Measurements from ENCODE around the gene STXBP6.

Gene STXBP6

DNA sequence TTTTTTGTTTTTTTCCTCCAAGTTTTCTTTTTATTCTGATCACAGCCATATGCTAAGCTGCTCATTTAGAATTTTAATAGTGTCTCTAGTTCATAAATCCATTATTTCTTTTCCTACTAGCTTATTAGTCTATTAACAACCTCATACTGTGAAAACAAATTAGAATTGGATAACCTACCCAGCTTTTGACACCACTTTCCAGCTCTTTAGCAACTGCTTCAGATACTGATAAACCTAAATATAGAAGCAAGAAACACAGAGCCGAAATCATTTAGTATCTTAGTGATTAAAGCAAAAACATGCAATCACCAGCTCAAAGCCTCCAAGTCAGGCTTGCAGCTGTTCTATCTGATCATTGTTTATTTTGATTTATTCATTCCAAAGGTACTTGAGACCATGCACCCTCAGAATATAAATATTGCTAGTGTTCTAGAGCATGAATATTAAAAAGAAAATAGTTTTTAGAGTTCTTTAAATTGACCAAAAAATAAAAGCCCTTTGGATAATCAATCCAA lies 121.5 kb downstream of the STXBP6 start:
- TF ChIP-seq, protein P1, sequence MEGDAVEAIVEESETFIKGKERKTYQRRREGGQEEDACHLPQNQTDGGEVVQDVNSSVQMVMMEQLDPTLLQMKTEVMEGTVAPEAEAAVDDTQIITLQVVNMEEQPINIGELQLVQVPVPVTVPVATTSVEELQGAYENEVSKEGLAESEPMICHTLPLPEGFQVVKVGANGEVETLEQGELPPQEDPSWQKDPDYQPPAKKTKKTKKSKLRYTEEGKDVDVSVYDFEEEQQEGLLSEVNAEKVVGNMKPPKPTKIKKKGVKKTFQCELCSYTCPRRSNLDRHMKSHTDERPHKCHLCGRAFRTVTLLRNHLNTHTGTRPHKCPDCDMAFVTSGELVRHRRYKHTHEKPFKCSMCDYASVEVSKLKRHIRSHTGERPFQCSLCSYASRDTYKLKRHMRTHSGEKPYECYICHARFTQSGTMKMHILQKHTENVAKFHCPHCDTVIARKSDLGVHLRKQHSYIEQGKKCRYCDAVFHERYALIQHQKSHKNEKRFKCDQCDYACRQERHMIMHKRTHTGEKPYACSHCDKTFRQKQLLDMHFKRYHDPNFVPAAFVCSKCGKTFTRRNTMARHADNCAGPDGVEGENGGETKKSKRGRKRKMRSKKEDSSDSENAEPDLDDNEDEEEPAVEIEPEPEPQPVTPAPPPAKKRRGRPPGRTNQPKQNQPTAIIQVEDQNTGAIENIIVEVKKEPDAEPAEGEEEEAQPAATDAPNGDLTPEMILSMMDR (IDR thresholded peaks at IDR 0.05; ENCODE audit: low read depth, low read length, missing control alignments), result no peak
- Histone ChIP-seq H3K27me3 (replicated peaks) (no peaks in the 10 kb centered on the region), H3K4me3 (ENCODE audit: low read depth, low read length) (no peak overlapping the region), H3K36me3 (replicated peaks) (no peaks in the 10 kb centered on the region), H3K27ac (no peak overlapping the region)
- in situ Hi-C loops (cut with HindIII; ENCODE audit: low pct_ligation_motif_present, low sequenced_read_pairs), result no loop called here
- no peak for DNase-seq

DNA sequence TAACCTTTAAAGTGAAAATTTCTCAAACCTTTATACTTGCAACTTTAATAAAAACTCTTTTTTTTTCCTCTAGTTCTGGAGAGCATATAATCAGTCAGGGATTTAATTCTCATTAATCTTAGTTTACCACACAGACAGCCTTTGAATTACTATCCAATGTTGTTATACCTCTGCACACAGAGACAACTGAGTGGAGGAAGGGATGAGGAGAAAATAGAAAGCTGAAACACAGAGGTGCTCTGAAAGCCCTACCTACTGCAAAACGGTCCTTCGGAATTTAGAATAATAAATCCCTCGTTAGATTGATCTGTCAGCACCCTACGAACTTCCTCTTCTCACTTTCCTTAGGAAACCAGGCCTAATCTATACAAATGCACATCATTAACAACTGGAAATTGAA lies 122.1 kb downstream of the STXBP6 start:
- TF ChIP-seq, protein P1 (IDR thresholded peaks at IDR 0.05; ENCODE audit: low read depth, low read length, missing control alignments), result no peak
- H3K27me3 ChIP-seq (replicated peaks), result no peaks in the 10 kb centered on the region
- H3K36me3 ChIP-seq (replicated peaks), result no peaks in the 10 kb centered on the region
- no peak overlapping the region for H3K4me3 ChIP-seq (ENCODE audit: low read depth, low read length)
- in situ Hi-C loops (cut with HindIII; ENCODE audit: low pct_ligation_motif_present, low sequenced_read_pairs), result no loop called here
- H3K27ac ChIP-seq, result no peak overlapping the region
- no peak for DNase-seq

DNA sequence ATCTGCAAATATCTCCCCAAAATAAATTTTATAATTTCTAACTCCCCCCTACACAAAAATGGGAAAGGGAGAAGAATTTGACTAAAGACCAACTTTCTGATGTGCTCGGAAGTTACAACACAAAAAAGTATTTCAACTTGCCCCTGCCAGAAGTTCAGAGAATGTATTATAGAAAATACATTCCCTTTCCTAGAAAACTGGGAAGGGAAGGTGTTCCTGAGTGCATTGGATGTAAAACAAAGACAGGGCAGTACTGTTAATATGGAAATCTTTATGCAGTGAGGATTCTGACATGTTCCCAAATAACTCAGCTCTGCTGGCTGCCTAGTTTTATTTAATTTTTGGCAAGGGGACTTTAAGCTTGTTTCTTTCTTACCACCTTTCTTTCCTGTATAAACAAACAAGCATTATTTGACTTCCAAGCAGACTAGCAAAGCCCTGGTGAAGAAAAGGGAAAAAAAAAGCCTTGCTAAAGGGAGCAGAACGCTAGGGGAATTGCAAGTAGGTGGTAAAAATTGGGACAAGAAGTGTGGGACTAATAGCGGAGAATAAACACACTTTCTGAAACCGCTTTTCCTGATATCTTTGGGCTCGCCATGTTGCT lies 124.1 kb downstream of the STXBP6 start:
- no peaks in the 10 kb centered on the region for H3K36me3 ChIP-seq (replicated peaks)
- TF ChIP-seq, protein P1 (IDR thresholded peaks at IDR 0.05; ENCODE audit: low read depth, low read length, missing control alignments), result no peak
- no peaks in the 10 kb centered on the region for H3K27me3 ChIP-seq (replicated peaks)
- H3K4me3 ChIP-seq (ENCODE audit: low read depth, low read length), result no peak overlapping the region
- in situ Hi-C loops (cut with HindIII; ENCODE audit: low pct_ligation_motif_present, low sequenced_read_pairs), result no loop called here
- no peak for DNase-seq
- no peak overlapping the region for H3K27ac ChIP-seq

DNA sequence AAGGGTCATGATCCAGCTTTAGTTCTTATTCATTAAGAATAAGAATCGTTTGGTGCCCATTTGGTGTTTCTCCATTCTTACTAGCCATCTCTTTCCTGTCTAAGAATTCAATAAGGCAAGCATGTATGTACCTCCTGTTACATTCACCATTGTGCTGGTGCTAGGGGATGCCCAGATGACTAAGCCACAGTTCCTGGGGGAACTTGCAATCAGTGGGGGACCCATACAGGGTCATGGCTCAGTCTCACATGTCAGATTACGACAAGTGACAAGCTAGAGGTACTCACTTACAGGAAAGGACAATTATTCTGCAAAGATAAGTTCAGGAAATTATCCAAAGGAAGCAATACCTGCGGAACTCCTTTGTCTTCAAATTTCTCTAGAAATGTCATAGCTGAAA lies 125.4 kb downstream of the STXBP6 start:
- no peak for DNase-seq
- Histone ChIP-seq H3K4me3 (ENCODE audit: low read depth, low read length) (no peak overlapping the region), H3K27me3 (replicated peaks) (no peaks in the 10 kb centered on the region), H3K36me3 (replicated peaks) (no peaks in the 10 kb centered on the region), H3K27ac (no peak overlapping the region)
- in situ Hi-C loops (cut with HindIII; ENCODE audit: low pct_ligation_motif_present, low sequenced_read_pairs), result no loop called here
- TF ChIP-seq, protein P1 (IDR thresholded peaks at IDR 0.05; ENCODE audit: low read depth, low read length, missing control alignments), result no peak

DNA sequence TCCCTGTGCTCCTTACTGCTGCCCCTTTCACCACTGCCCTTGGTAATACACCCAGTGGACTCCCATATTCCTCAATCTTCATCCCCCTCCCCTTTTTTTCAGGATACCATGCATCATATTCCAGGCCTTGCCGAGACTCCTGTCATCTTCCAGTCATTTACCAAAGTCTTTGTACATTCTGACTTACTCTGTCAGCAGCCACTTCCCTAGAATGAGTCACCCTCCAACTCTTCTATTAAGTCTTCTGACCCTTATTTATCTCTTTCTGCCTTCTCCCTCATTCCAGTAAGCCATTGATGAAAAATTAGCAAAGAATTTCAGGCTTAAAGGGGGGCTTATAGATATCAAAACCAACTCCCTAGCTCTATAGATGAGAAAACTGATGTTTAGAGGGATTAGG lies 128.0 kb downstream of the STXBP6 start:
- DNase-seq, result peak; percentile 7
- TF ChIP-seq, protein P1 (IDR thresholded peaks at IDR 0.05; ENCODE audit: low read depth, low read length, missing control alignments), result no peak
- H3K36me3 ChIP-seq (replicated peaks), result no peaks in the 10 kb centered on the region
- H3K27ac ChIP-seq, result no peak overlapping the region
- H3K27me3 ChIP-seq (replicated peaks), result no peaks in the 10 kb centered on the region
- no peak overlapping the region for H3K4me3 ChIP-seq (ENCODE audit: low read depth, low read length)
- in situ Hi-C loops (cut with HindIII; ENCODE audit: low pct_ligation_motif_present, low sequenced_read_pairs), result no loop called here
